ENCODE measurements around the gene SLC5A2. TPM values are rescaled to one million over a fixed set of nuclear protein-coding genes. Genes with fewer than 3 reads are reported as not detected.

The SLC5A2 gene
- total and polyA plus RNA-seq, 2 of the 13 experiments (the other 11 are each of a cell fraction or from before 2014, with no cell fraction given) = 0.24 to 0.97 TPM

DNA sequence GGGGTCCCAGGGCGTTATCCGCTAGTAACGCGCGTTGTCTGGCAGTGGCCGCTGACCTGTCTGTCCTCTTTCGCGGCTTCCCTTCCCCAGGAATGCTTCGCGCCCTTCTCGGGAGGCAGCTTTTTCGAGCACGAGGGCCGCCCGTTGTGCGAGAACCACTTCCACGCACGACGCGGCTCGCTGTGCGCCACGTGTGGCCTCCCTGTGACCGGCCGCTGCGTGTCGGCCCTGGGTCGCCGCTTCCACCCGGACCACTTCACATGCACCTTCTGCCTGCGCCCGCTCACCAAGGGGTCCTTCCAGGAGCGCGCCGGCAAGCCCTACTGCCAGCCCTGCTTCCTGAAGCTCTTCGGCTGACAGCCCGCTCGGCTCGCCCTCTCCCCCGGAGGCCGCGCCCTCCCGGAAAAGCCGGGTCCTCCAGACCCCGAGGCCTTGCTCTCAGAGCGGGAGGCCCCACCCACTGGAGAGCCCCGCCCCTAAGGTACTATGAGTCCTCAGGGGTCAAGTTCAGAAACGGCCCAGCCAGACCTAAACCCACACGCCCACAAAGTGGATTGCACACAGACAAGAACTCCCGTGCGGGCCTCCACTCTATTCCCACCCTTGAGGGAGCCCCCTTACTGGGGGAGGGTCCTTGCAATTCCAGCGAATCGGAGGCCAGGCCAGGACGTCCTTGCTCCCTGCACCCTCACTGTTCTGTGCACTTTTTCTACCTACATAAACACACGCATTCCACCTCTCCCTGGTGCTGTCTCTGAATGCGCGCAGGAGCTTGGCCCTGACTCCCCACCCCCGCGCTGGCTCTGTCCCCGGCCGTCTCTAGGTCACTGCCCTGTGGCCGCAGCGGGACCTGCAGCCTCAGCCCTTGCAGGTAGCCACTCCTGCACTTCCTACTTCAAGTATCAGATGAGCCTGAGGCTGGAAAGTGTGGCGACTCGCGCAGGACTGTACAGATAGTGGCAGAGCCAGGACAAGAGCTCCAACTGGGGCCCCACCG is 5.4 kb upstream of the SLC5A2 start (continued):
- TF ChIP-seq ZNF260 (CRISPR knock-in tag; IDR thresholded peaks at IDR 0.05; ENCODE audit: borderline replicate concordance, low read depth) (peak; percentile 61; the same call in 1 of the 2 replicates), RNF219 (CRISPR knock-in tag; IDR thresholded peaks at IDR 0.05) (peak; percentile 83; the same call in 1 of the 2 replicates), FOSL1 (CRISPR knock-in tag; IDR thresholded peaks at IDR 0.05; ENCODE audit: borderline replicate concordance) (0 out of 2 replicates have a peak, but pooled peaks have one; percentile 8), GABPA (IDR thresholded peaks at IDR 0.05; ENCODE audit: low read depth, low read length) (no peak), GABPA (CRISPR knock-in tag; IDR thresholded peaks at IDR 0.05; ENCODE audit: low read depth) (0 out of 2 replicates have a peak, but pooled peaks have one; percentile 47), DNMT1 (CRISPR knock-in tag; IDR thresholded peaks at IDR 0.05) (peak; percentile 49; the same call in 1 of the 2 replicates), ZNF431 (CRISPR knock-in tag; IDR thresholded peaks at IDR 0.05; ENCODE audit: borderline replicate concordance, low read depth) (peak; percentile 37; the same call in 1 of the 2 replicates), ZFX (CRISPR knock-in tag; IDR thresholded peaks at IDR 0.05; ENCODE audit: low read depth) (peak; percentile 71), ZNF619 (CRISPR knock-in tag; IDR thresholded peaks at IDR 0.05) (peak; percentile 33; the same call in 1 of the 2 replicates), ZNF788 (CRISPR knock-in tag; IDR thresholded peaks at IDR 0.05; ENCODE audit: borderline replicate concordance) (peak; percentile 56), ZFY (CRISPR knock-in tag; IDR thresholded peaks at IDR 0.05) (peak; percentile 75), ZNF773 (CRISPR knock-in tag; IDR thresholded peaks at IDR 0.05; ENCODE audit: borderline replicate concordance) (peak; percentile 50; the same call in 1 of the 2 replicates), ZNF607 (CRISPR knock-in tag; IDR thresholded peaks at IDR 0.05; ENCODE audit: borderline replicate concordance) (peak; percentile 22; the same call in 1 of the 2 replicates), ZSCAN25 (CRISPR knock-in tag; IDR thresholded peaks at IDR 0.05) (peak; percentile 58), NFAT5 (CRISPR knock-in tag; IDR thresholded peaks at IDR 0.05) (no peak), ZNF652 (CRISPR knock-in tag; IDR thresholded peaks at IDR 0.05; ENCODE audit: borderline replicate concordance, low read depth) (no peak), SMYD3 (CRISPR knock-in tag; IDR thresholded peaks at IDR 0.05) (no peak), ZNF782 (CRISPR knock-in tag; IDR thresholded peaks at IDR 0.05; ENCODE audit: borderline replicate concordance) (peak; percentile 73)
- TF ChIP-seq, protein P1, sequence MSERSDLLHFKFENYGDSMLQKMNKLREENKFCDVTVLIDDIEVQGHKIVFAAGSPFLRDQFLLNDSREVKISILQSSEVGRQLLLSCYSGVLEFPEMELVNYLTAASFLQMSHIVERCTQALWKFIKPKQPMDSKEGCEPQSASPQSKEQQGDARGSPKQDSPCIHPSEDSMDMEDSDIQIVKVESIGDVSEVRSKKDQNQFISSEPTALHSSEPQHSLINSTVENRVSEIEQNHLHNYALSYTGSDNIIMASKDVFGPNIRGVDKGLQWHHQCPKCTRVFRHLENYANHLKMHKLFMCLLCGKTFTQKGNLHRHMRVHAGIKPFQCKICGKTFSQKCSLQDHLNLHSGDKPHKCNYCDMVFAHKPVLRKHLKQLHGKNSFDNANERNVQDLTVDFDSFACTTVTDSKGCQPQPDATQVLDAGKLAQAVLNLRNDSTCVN (CRISPR knock-in tag; IDR thresholded peaks at IDR 0.05; ENCODE audit: borderline replicate concordance) = no peak; the same call in 1 of the 2 replicates
